H1 (cell line): ENCODE measurements around the gene DACT3. TPM values are rescaled to one million over a fixed set of nuclear protein-coding genes. Genes with fewer than 3 reads are reported as not detected.

Source experiments
- CTCF ChIA-PET: fragments of 300-600 bp; sonication (Branson Sonifier 250); formaldehyde crosslinking; loops from one replicate; lab custom pipeline; 2021; ENCODE audit not compliant: partially characterized antibody; lab: Charles Lee
- POLR2A ChIA-PET: fragments of 300-600 bp; sonication (Branson Sonifier 250); formaldehyde crosslinking; loops from one replicate; lab custom pipeline; 2021; ENCODE audit warnings: inconsistent platforms; ENCODE audit not compliant: partially characterized antibody; lab: Charles Lee
- DNase-seq, 2 experiments: peaks; one replicate each; pipeline versions ENCODE4 v3.0.0 to v3.0.0-alpha.2; 2010 to 2022; ENCODE audit warnings: low spot score in 2 of 2, low read depth in 1 of 2, mixed read lengths in 1 of 2
- FAIRE-seq: peaks from 2 replicates; lab custom pipeline; 2011; peaks lifted over from hg19 to GRCh38; lab: Jason Lieb, UNC
- H2AFZ ChIP-seq: 2 replicates; pipeline ENCODE4 v1.8.1; 2012; ENCODE audit warnings: low read length, inconsistent platforms
- H2AK5ac ChIP-seq: 2 replicates; pipeline ENCODE4 v1.6.1; 2013; ENCODE audit warnings: low read depth, low read length
- H2BK120ac ChIP-seq: replicated peaks from 2 replicates; pipeline ENCODE3; 2013; ENCODE audit warnings: low read depth, low read length, inconsistent platforms
- H2BK12ac ChIP-seq: 2 replicates; pipeline ENCODE4 v1.6.1; 2013; ENCODE audit warnings: low read depth, low read length
- H2BK15ac ChIP-seq: 2 replicates; pipeline ENCODE4 v1.6.1; 2013; ENCODE audit warnings: low read length
- H2BK20ac ChIP-seq: 2 replicates; pipeline ENCODE4 v1.6.1; 2013; ENCODE audit warnings: low read length
- H2BK5ac ChIP-seq: 2 replicates; pipeline ENCODE4 v1.6.1; 2013; ENCODE audit warnings: low read depth, low read length
- H3K14ac ChIP-seq: 2 replicates; pipeline ENCODE4 v1.6.1; 2013; ENCODE audit warnings: inconsistent platforms; ENCODE audit not compliant: insufficient read length
- H3K18ac ChIP-seq: 2 replicates; pipeline ENCODE4 v1.6.1; 2013; ENCODE audit warnings: low read length; ENCODE audit errors: extremely low read depth
- H3K23ac ChIP-seq: 2 replicates; pipeline ENCODE4 v1.6.1; 2013; ENCODE audit warnings: inconsistent platforms; ENCODE audit not compliant: insufficient read length
- H3K23me2 ChIP-seq: 2 replicates; pipeline ENCODE4 v1.6.1; 2013; ENCODE audit warnings: low read depth, low read length
- H3K27ac ChIP-seq: 2 replicates; pipeline ENCODE4 v1.6.1; 2011; ENCODE audit warnings: low read depth, low read length, inconsistent platforms
- H3K27me3 ChIP-seq, 4 experiments: replicated peaks in 1 of 4; 1 replicate in 1 of 4; 2 replicates in 3 of 4; pipeline versions ENCODE4 v1.6.1 to v1.8.1; 2011 to 2013; ENCODE audit warnings: low read length in 3 of 4, mild to moderate bottlenecking in 3 of 4, inconsistent platforms in 2 of 4, mixed read lengths in 2 of 4, moderate library complexity in 1 of 4; ENCODE audit not compliant: control insufficient read depth in 3 of 4, insufficient read depth in 3 of 4; ENCODE audit errors: extremely low read depth in 1 of 4
- H3K36me3 ChIP-seq, 4 experiments: 2 replicates each; pipeline versions ENCODE4 v1.6.1 to v1.8.1; 2011 to 2013; ENCODE audit warnings: mild to moderate bottlenecking in 4 of 4, low read length in 3 of 4, moderate library complexity in 2 of 4, control low read depth in 1 of 4, inconsistent platforms in 1 of 4; ENCODE audit not compliant: insufficient read depth in 4 of 4, control insufficient read depth in 2 of 4
- H3K4ac ChIP-seq: replicated peaks from 2 replicates; pipeline ENCODE3; 2013; ENCODE audit warnings: low read length, low read depth, mixed read lengths, inconsistent platforms; ENCODE audit not compliant: insufficient read length
- H3K4me1 ChIP-seq, 4 experiments: replicated peaks in 1 of 4; 1 replicate in 1 of 4; 2 replicates in 3 of 4; pipeline versions ENCODE4 v1.6.1 to v1.8.1; 2011 to 2013; ENCODE audit warnings: low read length in 3 of 4, inconsistent platforms in 2 of 4, mixed read lengths in 1 of 4; ENCODE audit not compliant: insufficient read depth in 4 of 4, control insufficient read depth in 3 of 4
- H3K4me2 ChIP-seq, 2 experiments: 2 replicates each; pipeline versions ENCODE4 v1.6.1 to v1.8.1; 2011 to 2013; ENCODE audit warnings: low read depth in 2 of 2, low read length in 2 of 2, control low read depth in 1 of 2, inconsistent platforms in 1 of 2, mild to moderate bottlenecking in 1 of 2; ENCODE audit not compliant: insufficient read depth in 1 of 2
- H3K4me3 ChIP-seq, 4 experiments: fragments of 200-600, 300-600 bp in 1 of 4; sonication (generic), shearing (Covaris generic), sonication (Bioruptor Twin) in 1 of 4; 2 replicates each; pipeline versions ENCODE4 v1.5.1 to v1.8.1; 2011 to 2016; ENCODE audit warnings: low read length in 4 of 4, low read depth in 3 of 4, control low read depth in 2 of 4, inconsistent platforms in 2 of 4, mild to moderate bottlenecking in 2 of 4, mixed read lengths in 1 of 4, moderate library complexity in 1 of 4; ENCODE audit not compliant: insufficient read depth in 2 of 4; ENCODE audit errors: extremely low read depth in 1 of 4
- H3K56ac ChIP-seq: replicated peaks from 2 replicates; pipeline ENCODE3; 2013; ENCODE audit warnings: low read depth, mild to moderate bottlenecking, mixed read lengths, low read length, inconsistent platforms; ENCODE audit not compliant: insufficient read length
- H3K79me1 ChIP-seq: 2 replicates; pipeline ENCODE4 v1.6.1; 2013; ENCODE audit warnings: low read depth, low read length, control low read depth
- H3K79me2 ChIP-seq, 2 experiments: 2 replicates each; pipeline versions ENCODE4 v1.6.1 to v1.8.1; 2012 to 2013; ENCODE audit warnings: low read length in 2 of 2, mild to moderate bottlenecking in 2 of 2, inconsistent platforms in 1 of 2; ENCODE audit not compliant: insufficient read depth in 2 of 2, control insufficient read depth in 1 of 2
- H3K9ac ChIP-seq, 4 experiments: replicated peaks in 1 of 4; 1 replicate in 1 of 4; 2 replicates in 3 of 4; pipeline versions ENCODE4 v1.6.1 to v1.8.1; 2011 to 2013; ENCODE audit warnings: low read depth in 3 of 4, low read length in 3 of 4, control low read depth in 2 of 4, mild to moderate bottlenecking in 2 of 4, moderate library complexity in 2 of 4, inconsistent platforms in 1 of 4; ENCODE audit errors: extremely low read depth in 1 of 4
- H3K9me3 ChIP-seq, 2 experiments: 2 replicates each; pipeline versions ENCODE4 v1.6.1 to v1.8.1; 2012 to 2013; ENCODE audit warnings: mild to moderate bottlenecking in 2 of 2, moderate library complexity in 2 of 2, control low read depth in 1 of 2, inconsistent platforms in 1 of 2, low read depth in 1 of 2, low read length in 1 of 2, mixed read lengths in 1 of 2; ENCODE audit not compliant: insufficient read depth in 2 of 2
- H4K20me1 ChIP-seq, 2 experiments: replicated peaks in 1 of 2; 2 replicates each; pipeline versions ENCODE3 to v1.8.1; 2011 to 2013; ENCODE audit warnings: inconsistent platforms in 2 of 2, low read length in 2 of 2, mild to moderate bottlenecking in 1 of 2; ENCODE audit not compliant: insufficient read depth in 2 of 2, control insufficient read depth in 1 of 2
- H4K5ac ChIP-seq: 2 replicates; pipeline ENCODE4 v1.6.1; 2013; ENCODE audit warnings: low read length, low read depth, mixed read lengths, inconsistent platforms; ENCODE audit not compliant: insufficient read length
- H4K8ac ChIP-seq: 2 replicates; pipeline ENCODE4 v1.8.0; 2013; ENCODE audit warnings: mild to moderate bottlenecking, moderate library complexity, low read length, inconsistent platforms; ENCODE audit not compliant: insufficient read depth; ENCODE audit errors: extremely low read depth
- H4K91ac ChIP-seq: replicated peaks from 2 replicates; pipeline ENCODE3; 2013; ENCODE audit warnings: low read length, mixed read lengths, inconsistent platforms; ENCODE audit not compliant: insufficient read length
- WGBS, 2 experiments: shearing (Covaris generic) in 1 of 2; methylation state at CpG; one replicate each; pipeline versions ENCODE4 v1.1.6 to v1.1.7; 2013 to 2015; ENCODE audit warnings: low lambda C conversion rate in 2 of 2, mixed read lengths in 2 of 2, inconsistent platforms in 1 of 2, low coverage in 1 of 2, missing lambda C conversion rate in 1 of 2; ENCODE audit not compliant: insufficient replicate concordance in 2 of 2, insufficient coverage in 1 of 2, insufficient read length in 1 of 2; ENCODE audit errors: extremely low coverage in 1 of 2, missing lambda C conversion rate in 1 of 2; 5-methylcytosine and 5-hydroxymethylcytosine counted together
- polyA plus RNA-seq, 7 experiments: library from polyadenylated mRNA; depleted of rRNA in 3 of 7; stranded (reverse) in 5 of 7; unstranded in 2 of 7; fragments of >200 nt in 5 of 7; fragments of 200-250 nt in 2 of 7; gene quantifications; 1 replicate in 5 of 7; 2 replicates in 1 of 7; 4 replicates in 1 of 7; pipeline versions ENCODE4 v1.2.1 to v1.2.3, GENCODE V29; 2011 to 2013; ENCODE audit warnings: missing spikeins in 2 of 7, mixed read lengths in 2 of 7
- total RNA-seq: library from RNA; stranded (reverse); fragmentation: NEBNext Ultra II Directional; extraction: Animal tissue kit (Norgen Biotek cat#: 25700); gene quantifications from 2 replicates; pipeline ENCODE4 v1.2.1, GENCODE V29; 2021
- TF ChIP-seq, protein P1 (sequence below): IDR thresholded peaks from 2 replicates; pipeline ENCODE4 v1.6.1; 2012; ENCODE audit warnings: inconsistent platforms
- TF ChIP-seq, protein P2 (sequence below): IDR thresholded peaks from 2 replicates; pipeline ENCODE4 v1.6.1; 2011; ENCODE audit warnings: low read length, improper control_type of control experiment

Gene DACT3
- total and polyA plus RNA-seq, 2 of the 8 experiments (the other 6 are each of a cell fraction or from before 2014, with no cell fraction given): 1.8 to 2.0 TPM

DNA sequence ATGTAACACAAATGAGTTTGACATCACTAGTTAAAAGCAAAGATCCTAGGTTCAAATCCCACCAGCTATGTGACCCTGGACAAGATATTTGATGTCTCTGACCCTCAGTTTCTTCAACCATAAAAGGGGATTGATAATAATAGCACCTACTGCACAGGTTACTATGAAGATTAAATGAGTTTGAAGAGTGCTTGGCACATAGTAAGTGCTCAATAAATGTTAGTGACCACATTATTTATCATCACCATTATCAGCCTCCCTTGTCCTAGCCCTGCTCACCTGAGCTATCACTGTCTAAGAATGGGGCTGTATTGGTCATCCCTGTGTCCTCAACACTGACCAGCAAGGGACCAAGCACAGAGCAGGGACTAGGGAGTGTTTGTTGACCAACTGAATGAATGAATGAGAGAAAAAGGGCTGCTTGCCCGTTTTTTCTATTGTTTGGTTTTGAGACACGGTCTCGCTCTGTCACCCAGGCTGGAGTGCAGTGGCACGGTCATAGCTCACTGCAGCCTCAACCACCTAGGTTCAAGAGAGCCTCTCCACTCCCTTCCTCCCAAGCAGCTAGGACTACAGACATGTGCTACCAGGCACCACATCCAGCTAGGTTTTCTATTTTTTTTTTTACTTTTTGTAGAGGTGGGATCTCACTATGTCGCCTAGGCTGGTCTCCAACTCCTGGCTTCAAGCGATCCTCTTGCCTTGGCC is 26.6 kb upstream of the DACT3 start:
- no peak for FAIRE-seq
- H2BK15ac ChIP-seq: no peak overlapping the region
- 94% methylated on average over 6 of the region's 6 CpGs; no CpG with 5 or more reads in 1 of the 2 experiments for WGBS, 2 experiments

More for the DNA sequence above, 26.6 kb upstream of the DACT3 start:
- H3K36me3 ChIP-seq: peaks cover 26 to 76% (median 53%) of the 10 kb centered on the region in 4 experiments
- no peak overlapping the region for H3K56ac ChIP-seq
- H2AFZ ChIP-seq: no peak overlapping the region
- no peaks in the 10 kb centered on the region for H3K79me1 ChIP-seq
- no peak overlapping the region for H2BK20ac ChIP-seq
- H3K4me2 ChIP-seq: no peak overlapping the region
- TF ChIP-seq, protein P1, sequence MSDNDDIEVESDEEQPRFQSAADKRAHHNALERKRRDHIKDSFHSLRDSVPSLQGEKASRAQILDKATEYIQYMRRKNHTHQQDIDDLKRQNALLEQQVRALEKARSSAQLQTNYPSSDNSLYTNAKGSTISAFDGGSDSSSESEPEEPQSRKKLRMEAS: no peak
- TF ChIP-seq, protein P2, sequence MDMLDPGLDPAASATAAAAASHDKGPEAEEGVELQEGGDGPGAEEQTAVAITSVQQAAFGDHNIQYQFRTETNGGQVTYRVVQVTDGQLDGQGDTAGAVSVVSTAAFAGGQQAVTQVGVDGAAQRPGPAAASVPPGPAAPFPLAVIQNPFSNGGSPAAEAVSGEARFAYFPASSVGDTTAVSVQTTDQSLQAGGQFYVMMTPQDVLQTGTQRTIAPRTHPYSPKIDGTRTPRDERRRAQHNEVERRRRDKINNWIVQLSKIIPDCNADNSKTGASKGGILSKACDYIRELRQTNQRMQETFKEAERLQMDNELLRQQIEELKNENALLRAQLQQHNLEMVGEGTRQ: no peak
- no peak overlapping the region for H3K4me3 ChIP-seq
- H3K4me1 ChIP-seq: no peaks in the 10 kb centered on the region
- no peak for DNase-seq
- no peak overlapping the region for H4K8ac ChIP-seq
- ChIA-PET POLR2A (interaction anchor here (0.6 to 2.3 kb wide), 4 partner anchors 9 to 100 kb away, joined by 3 to 6 read pairs (median 3); partner anchors contain the start of gene SLC1A5), CTCF (interaction anchor here (0.8 to 2.3 kb wide), 6 partner anchors 12 to 74 kb away, joined by 3 to 13 read pairs (median 6); partner anchors contain the start of gene DACT3)
- peaks cover under 1 to 3% of the 10 kb centered on the region in 2 experiments for H4K20me1 ChIP-seq
- no peak overlapping the region for H4K91ac ChIP-seq
- H4K5ac ChIP-seq: no peak overlapping the region
- H2BK12ac ChIP-seq: no peak overlapping the region
- no peak overlapping the region for H2BK120ac ChIP-seq
- no peaks in the 10 kb centered on the region for H3K9me3 ChIP-seq
- no peak overlapping the region for H3K9ac ChIP-seq
- H3K23ac ChIP-seq: no peak overlapping the region
- H3K14ac ChIP-seq: no peak overlapping the region
- no peak overlapping the region for H2BK5ac ChIP-seq
- no peaks in the 10 kb centered on the region for H3K27me3 ChIP-seq
- H2AK5ac ChIP-seq: no peak overlapping the region
- no peaks in the 10 kb centered on the region for H3K23me2 ChIP-seq
- H3K27ac ChIP-seq: no peak overlapping the region
- no peaks in the 10 kb centered on the region for H3K79me2 ChIP-seq
- H3K18ac ChIP-seq: no peak overlapping the region
- no peak overlapping the region for H3K4ac ChIP-seq
